Right ventricle myocardium superior (tissue), 1 donor: ENCODE data around the gene CCDC73. TPM values are rescaled to one million over a fixed set of nuclear protein-coding genes. Genes with fewer than 3 reads are reported as not detected.
"Not testable (repeated sequence)": the region's sequence is repeated elsewhere in the genome, so short reads cannot be mapped to it uniquely, and the experiment has no call there.

Experiments used
- ATAC-seq: fragments of 200-7000 bp; cut with Tn5 transposase; one replicate; pipeline ENCODE4 v1.9.1; 2020; ENCODE audit warnings: mild to moderate bottlenecking; ENCODE audit not compliant: poor library complexity
- DNase-seq: peaks from one replicate; pipeline ENCODE4 v3.0.0-alpha.2; 2020
- intact Hi-C: fragments of 100-400 bp; cut with DNase I; formaldehyde crosslinking; loops from one replicate; pipeline ENCODE4 v1.11.2; 2022
- total RNA-seq: library from RNA; stranded (reverse); fragmentation: NEBNext Ultra II Directional; extraction: Animal tissue kit (Norgen Biotek cat#: 25700); gene quantifications from one replicate; pipeline ENCODE4 v1.2.1, GENCODE V29; 2021
- donor health status: DM: no; HTN: yes; CAD: no; lungs with severe emphysema.

CCDC73 gene
- total RNA-seq, 1 donor from 2014 or later: not detected

DNA sequence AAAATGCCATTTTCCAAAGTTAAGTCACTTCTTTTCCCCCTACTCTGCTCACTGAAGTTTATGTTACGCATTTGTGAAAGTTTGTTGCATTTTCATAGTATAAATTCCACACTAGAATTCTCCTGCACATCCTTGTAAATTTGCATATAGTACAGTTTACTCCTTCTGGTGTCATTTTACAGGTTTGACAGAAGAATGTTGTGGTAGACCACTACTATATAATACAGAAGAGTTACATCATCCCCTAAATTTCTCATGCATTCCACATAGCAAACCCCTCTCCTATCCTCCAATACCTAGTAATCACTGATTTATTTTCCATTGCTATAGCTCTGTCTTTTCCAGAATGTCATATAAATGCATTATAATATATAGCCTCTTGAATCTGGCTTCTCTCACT is 64.5 kb downstream of the CCDC73 start:
- ATAC-seq (no peak), DNase-seq (no peak)
- intact Hi-C loops: no loop called here

DNA sequence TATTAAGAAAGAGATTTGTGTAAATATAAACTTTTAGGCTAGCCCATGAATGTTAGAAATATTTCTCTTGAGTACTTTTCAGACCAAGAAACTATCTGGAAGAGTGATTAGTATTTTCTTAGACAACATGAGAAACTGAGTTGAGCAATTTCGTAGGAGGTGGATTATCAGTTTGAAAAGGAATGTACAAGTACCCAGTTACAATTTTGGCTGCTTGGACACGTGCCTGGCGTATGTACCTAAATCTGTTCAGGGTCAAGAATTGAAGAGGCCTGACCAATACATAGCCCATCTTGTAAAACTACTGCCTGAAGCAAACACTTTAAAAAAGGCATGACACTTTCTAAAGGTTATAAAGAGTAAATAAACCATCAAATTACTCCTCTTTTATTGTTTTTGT is 71.1 kb downstream of the CCDC73 start:
- intact Hi-C loops: no loop called here
- ATAC-seq (no peak), DNase-seq (no peak)

DNA sequence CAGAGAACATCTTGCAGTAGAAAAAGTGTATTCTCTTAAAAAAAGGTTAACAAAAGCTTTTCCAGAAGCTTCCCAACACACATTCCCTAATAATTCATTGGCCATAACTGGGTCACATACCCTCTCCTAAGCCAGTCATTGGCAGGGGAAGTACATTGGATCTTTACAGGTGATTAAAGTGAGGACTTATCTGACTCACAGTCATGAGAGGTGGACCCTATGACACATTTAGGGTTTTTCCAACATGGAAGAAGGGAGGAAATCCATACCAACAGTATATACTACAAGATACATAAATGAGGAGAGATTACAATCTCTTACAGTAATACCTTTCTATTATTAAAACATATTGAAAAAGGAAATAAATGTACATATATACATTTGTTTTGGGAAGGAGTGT is 72.2 kb downstream of the CCDC73 start:
- ATAC-seq (no peak), DNase-seq (no peak)
- intact Hi-C loops: no loop called here

DNA sequence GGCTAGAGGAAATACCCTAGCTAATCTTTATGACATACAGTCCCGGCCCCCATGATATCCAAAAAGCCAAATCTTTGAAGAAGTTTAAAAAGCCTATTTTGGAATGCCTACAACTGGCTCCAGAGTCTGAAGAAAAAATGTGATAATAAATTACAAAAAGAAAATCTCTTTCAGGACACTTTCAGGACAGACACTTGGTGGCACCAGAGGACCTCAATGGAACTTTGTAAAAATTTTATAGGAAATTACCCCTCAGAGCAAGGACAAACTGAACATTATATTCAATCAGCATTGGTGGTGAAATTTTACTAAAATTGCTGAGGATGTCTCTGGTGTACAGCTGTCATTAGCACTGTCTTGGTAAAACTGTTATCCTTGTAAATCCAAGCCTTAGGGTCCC is 81.0 kb downstream of the CCDC73 start:
- no peak for ATAC-seq

DNA sequence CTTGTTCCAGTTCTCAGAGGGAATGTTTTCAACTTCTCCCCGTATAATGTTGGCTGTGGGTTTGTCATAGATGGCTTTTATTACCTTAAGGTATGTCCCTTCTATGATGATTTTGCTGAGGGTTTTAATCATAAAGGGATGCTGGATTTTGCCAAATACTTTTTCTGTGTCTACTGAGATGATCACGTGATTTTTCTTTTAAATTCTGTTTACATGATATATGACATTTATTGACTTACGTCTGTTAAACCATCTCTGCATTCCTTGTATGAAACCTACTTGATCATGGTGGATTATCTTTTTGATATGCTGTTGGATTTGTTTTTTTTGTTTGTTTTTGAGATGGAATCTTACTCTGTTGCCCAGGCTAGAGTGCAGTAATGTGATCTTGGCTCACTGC is 85.5 kb downstream of the CCDC73 start:
- DNase-seq, intact Hi-C loops, ATAC-seq: not testable (repeated sequence)

More for the DNA sequence above, 81.0 kb downstream of the CCDC73 start:
- no peak for DNase-seq
- intact Hi-C loops: no loop called here

DNA sequence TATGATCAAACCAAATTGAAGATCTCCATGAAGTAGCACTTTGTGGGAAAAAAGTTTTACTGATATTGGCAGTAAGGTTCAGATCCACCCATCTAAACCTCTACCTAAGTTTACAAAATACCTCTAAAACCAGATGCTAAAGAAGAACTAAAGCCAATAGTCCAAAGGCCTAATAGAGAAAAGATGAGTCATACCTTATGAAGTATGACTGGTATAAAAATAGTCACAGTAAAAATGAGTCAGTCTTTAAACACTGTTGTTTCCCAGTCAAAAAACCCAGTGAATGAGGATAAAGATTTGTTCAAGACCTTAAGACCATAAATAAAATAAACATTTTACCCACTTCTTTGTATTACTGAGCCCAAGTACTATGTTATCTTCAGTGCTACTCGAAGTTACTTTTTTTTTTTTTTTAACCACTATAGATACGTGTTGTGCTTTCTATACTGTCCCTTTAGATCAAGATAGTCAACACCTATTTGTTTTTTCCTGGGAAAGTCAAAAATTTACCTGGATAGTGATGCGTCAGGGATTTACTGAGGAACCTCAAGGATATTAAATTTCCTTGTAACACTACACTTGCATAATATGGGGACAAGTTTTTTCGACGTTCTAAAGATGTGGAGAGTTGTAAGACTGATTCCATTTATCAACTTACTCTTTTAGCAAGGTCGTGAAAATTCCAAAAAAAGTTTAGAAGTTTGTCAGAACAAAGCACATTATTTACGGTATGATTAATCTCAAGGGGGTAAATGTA is 87.3 kb downstream of the CCDC73 start:
- ATAC-seq (no peak), DNase-seq (no peak)
- intact Hi-C loops: no loop called here

DNA sequence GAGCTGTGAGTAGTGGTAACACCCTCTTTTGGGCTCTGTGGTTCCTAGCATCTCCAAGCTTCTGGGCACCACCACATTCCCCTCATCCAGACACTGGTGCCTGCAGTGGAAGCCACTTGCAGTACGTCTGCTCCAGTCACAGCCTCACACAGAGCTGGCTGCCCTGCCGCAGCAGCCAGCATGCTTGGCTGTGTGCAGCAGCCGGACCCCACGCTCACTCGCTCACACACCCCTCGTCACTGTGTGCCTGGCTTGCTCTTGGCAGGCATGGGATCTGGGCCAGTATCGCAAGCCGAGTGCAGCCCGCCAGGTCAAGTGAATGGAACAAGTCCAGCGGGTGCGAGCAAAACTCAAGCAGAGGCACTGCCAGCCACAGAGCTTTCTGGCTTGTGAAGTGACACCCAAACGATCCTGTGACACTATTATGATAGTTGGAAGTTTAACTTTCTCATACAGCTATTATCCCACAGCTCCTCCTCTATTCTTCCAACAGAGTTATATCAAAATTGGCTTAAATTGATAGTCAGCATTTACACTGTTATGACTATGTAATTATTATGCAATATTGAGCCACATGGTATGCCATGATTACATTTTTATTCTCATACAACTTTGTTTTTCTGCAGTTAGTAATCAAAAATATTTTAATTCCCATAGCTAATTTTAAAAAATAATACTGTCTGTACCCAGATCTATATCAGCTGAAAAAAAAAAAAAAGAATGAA is 89.0 kb downstream of the CCDC73 start:
- intact Hi-C loops: no loop called here
- ATAC-seq: no peak
- DNase-seq: no peak

DNA sequence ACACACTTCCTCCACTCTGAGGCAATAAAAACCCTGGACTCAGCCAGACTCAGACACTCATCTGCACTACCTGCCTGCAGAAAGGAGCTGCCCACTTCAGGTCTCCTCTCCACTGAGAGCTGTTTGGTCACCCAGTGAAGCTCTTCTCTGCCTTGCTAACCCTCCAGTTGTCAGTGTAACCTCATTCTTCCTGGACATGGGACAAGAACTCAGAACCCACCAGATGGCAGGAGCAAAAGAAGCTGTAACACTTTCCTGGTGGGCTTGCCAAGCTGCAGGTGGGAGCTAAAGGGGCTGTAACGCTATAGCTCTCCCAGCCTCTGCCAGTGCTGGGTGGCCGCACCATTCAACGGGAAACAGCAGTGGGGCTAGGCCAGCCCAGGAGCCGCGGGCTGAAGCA is 89.7 kb downstream of the CCDC73 start:
- intact Hi-C loops: no loop called here
- no peak for DNase-seq
- ATAC-seq: no peak

DNA sequence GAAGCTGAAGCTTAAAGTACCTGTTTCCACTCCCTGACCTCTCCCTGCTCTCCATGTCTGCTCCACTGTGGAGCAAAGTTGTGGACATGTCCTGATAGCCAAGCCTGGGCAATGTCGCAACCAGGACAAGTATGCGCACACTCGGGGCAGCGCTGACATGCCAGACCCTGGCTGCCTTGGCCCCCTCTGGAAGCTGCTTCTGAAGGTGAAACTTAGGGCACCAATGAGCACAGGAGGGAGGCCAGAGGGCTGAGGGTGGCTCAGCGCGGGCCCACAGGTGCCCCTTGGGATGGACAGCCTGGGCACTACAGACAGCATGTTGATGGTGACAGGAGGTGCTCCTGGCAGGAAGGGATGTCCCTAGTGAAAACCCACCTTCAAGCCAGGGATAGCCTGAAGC is 90.2 kb downstream of the CCDC73 start:
- intact Hi-C loops: no loop called here
- no peak for DNase-seq

DNA sequence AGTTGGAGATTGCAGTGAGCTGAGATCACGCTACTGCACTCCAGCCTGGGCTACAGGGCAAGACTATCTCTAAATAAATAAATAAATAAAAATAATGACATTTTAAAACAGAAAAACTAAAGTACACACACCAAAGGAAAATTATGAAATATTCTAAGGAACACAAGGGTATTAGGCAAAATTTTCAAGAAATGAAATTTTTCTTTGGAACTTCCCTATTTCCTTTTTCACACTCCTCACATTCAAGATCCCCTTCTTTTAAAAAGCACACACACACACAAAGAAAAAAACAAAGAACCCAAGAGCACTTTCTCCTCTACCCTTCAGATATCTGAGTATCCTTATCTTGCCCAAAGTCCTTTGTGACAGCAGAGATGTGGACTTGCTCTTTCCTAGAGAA is 92.8 kb downstream of the CCDC73 start:
- intact Hi-C loops: no loop called here
- DNase-seq (no peak), ATAC-seq (no peak)

More for the DNA sequence above, 90.2 kb downstream of the CCDC73 start:
- ATAC-seq: no peak

DNA sequence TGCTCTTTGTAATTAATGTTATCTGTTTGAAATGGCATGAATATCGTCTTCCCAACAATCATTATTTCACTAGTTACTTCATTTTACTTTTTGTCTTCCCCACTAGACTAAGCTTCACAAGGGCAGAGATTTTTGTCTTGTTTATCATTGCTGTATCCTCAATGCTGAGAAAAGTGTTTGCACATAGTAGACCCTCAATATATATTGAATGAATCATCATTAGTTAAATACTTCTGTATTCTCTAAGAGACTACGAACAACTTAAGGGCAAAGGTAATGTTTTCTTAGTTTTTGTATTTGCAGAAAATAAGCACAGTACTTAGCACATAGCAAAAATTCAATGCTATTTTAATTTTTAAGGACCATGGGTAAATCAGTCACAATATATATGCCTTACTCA is 95.9 kb downstream of the CCDC73 start:
- DNase-seq (no peak), ATAC-seq (no peak)
- intact Hi-C loops: no loop called here

DNA sequence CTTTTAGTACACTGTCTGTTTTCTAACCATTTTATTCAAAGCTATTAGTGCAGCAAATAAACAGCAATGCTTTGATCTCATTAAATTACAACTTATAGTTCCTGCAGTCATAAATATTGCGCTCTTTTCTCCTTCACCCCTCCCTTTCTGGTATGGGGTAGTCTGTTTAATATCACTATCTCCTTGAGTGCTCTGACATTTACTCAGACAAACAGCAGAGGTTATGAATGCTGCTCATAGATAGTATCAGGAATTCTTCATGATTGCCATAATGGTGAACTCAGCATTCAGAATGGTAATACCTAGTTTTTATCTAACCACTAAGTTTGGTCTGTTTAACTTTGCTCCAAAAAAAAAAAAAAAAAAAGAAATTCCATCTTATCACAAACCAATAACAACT is 123.4 kb downstream of the CCDC73 start:
- DNase-seq (no peak), ATAC-seq (peak; percentile 95)
- intact Hi-C loops: no loop called here

DNA sequence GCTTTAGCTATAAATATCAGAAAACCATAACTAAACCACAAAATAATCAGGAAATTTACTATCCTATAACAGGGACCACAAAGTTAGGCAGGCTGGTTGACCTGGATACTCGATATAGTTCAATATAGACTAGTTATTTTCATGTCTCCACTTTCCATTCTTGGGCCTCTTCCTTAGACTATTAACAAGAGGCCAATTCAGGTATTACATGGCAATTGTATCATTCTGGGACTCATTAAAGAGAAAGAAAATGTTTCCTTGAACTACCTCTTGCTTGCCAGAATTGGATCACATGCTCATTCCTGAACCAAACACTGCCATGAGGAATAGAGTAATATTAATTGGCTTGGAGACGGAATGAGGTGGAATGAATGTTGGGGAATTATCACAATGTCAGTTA is 134.8 kb downstream of the CCDC73 start:
- no peak for ATAC-seq
- intact Hi-C loops: no loop called here
- DNase-seq: no peak

DNA sequence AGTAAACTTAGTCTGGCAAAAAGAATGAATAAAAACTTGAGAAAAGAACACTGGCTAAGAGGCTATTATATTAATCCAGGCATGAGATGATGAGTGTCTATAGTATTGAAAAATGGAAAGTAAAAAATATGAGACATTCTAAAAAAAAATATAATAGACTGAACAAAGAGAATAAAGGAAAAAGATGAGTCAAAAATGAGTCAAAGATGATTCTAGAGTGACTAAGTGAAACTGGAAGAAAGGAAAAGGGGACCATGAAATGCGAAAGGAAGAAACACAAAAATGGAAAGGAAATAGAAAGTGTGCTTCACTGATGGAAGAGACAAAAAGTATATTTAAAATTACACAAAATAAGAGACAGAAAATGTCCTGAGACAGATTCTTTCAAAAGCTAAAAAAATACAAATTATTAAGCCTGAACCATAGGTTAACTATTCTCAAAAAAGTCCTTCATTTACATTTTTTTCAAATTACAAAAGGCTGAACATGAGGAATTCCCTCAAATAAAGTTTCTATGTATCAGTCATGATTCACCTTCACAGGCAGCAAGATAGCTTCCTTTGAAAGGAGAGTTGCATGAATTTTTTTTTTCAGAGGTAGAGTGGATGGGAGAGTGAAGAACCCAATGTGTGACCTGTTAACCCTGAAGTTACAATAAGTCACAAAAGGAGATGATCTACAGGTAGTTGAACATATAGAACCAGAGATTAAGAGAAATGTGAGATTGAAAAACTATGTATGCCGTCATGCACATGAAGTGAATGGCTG is 135.6 kb downstream of the CCDC73 start:
- ATAC-seq: no peak
- intact Hi-C loops: no loop called here
- no peak for DNase-seq

DNA sequence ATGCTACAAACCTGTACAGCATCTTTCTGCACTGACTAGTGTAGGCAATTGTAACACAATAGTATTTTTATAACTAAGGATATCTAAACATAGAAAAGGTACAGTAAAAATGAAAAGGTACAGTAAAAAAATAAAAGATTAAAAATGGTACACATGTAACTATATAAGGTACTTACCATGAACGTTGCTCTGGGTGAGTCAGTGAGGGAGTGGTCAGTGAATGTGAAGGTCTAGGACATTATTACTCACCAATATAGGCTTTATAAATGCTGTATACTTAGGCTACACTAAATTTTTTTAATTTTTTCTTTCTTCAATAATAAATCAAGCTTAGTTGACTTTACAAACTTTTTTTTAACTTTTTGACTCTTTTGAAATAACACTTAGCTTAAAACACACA is 150.9 kb downstream of the CCDC73 start:
- ATAC-seq: no peak
- DNase-seq: no peak
- intact Hi-C loops: no loop called here

DNA sequence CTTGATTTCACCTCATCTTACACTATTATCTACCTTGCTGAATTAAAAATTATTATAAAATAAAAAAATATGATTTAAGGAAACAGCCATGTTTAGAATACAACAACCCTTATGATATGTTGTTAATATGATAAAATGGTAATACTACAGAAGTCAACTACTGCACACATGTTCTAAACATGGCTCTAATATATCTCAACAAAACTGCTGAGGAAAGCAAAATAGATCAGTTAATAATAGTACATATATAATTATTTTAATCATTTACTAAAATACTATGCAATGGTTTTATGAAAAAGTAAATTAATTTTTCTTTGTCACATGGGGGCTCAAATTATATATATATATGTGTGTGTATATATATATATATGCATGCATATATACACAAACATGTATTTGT is 153.1 kb downstream of the CCDC73 start:
- no peak for DNase-seq

DNA sequence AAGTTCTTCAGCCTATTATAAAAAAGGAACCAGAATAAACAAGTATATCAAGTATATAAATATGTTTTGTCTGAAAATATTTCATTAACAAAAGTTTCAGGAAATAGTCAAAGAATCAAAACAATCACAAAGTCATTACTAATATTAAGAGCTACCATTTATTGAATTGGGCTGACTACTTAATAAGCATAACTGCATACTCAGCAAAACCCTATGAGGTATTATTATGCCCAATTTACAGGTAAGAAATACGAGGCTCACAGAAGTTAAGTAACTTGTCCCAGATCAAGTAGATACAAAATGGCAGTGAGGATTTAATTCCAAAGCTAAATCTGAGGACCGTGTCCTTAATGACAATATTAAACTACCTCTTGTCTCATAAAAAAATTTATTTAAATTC is 158.6 kb downstream of the CCDC73 start:
- ATAC-seq: no peak
- DNase-seq: no peak
- intact Hi-C loops: no loop called here

More for the DNA sequence above, 153.1 kb downstream of the CCDC73 start:
- intact Hi-C loops: no loop called here
- no peak for ATAC-seq

DNA sequence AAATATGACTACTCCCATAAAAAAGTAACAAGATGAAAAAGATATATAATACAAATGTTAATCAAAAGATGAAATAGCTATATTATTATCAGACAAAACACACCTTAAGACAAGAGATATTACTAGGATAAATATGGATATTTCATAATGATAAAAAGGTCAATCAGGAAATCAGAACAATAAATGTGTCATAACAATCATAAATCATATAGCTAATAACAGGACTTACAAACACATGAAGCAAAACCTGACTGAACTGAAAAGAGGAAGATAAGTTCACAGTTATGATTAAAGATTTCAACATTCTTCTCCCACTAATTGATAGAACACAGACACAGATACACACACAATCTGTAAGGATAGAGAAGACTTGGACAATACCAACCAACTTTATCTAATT is 163.6 kb downstream of the CCDC73 start:
- ATAC-seq (no peak), DNase-seq (no peak)
- intact Hi-C loops: no loop called here

DNA sequence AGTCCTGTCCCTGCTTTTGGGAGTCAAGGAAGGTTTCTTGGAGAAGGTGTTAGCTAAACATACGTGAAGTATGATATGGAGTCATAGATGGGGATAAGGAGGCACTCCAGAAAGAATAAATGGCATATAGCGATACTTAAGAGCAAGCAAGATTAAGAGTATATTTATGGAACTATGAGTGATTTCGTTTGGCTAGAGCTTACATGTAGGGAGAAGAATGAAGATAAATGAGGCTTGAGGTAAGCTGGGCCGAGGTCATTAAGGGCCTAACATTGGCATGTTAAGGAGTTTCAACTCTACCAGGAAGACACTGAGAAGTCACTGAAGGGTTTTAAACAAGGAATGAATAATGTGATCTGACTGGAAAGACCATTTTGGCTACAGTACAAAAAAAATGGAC is 177.6 kb downstream of the CCDC73 start:
- intact Hi-C loops: no loop called here
- DNase-seq (no peak), ATAC-seq (peak; percentile 31)

DNA sequence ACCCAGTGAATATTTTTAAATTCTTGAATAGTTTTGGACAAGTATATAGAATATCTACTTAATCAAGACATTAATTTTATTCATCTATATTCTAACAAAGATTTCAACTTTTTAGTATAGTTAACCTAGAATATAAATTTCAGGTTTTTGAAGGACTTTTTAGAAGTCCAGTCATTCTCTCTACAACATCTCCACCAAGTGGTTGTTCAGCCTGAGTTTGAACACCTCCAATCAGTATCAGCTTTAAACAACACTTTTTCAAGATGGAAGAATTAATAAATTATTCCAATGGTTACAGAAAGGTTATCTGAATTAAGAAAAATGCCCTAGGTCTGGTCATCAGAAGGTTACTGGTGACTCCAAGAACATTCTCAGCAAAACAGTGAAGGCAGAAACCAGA is 179.0 kb downstream of the CCDC73 start:
- ATAC-seq (no peak), DNase-seq (no peak)
- intact Hi-C loops: no loop called here
